GM13977 (cell line): Measurements from ENCODE around the gene URGCP.

Experiments
- DNase-seq: peaks from one replicate; pipeline ENCODE4 v3.0.0; 2012; ENCODE audit warnings: low spot score
- CTCF ChIP-seq: IDR thresholded peaks from 2 replicates; pipeline ENCODE4 v1.5.1; 2012; ENCODE audit warnings: mild to moderate bottlenecking, control low read depth; ENCODE audit not compliant: insufficient read depth; ENCODE audit errors: extremely low read depth, missing control alignments
- in situ Hi-C: fragments of 300-500 bp; cut with MboI; formaldehyde crosslinking; loops from one replicate; pipeline ENCODE4 v1.12.0; 2022; ENCODE audit warnings: low sequenced_read_pairs, low pct_unique_long_range_greater_than_20kb, mixed read lengths, inconsistent platforms; ENCODE audit not compliant: unreplicated experiment

The URGCP gene

GRCh38 chr7:43876241-43876640, 30.2 kb downstream of the URGCP start:
- DNase-seq: no peak
- in situ Hi-C loops: no loop called here
- no peak for TF ChIP-seq CTCF

- in situ Hi-C loops: no loop called here
- no peak for TF ChIP-seq CTCF
- DNase-seq: peak; percentile 4
Observed at GRCh38 chr7:43873300-43873699, 33.1 kb downstream of the URGCP start.

GRCh38 chr7:43872406-43873110, 33.8 kb downstream of the URGCP start:
- TF ChIP-seq CTCF: no peak
- in situ Hi-C loops: no loop called here
- peak; percentile 10 for DNase-seq

- in situ Hi-C loops: no loop called here
- TF ChIP-seq CTCF: no peak
- no peak for DNase-seq
Observed at GRCh38 chr7:43871064-43871463, 35.3 kb downstream of the URGCP start.

- no peak for DNase-seq
- no peak for TF ChIP-seq CTCF
- in situ Hi-C loops: no loop called here
Observed at GRCh38 chr7:43870316-43870715, 36.1 kb downstream of the URGCP start.

- no peak for DNase-seq
- in situ Hi-C loops: no loop called here
- no peak for TF ChIP-seq CTCF
Observed at GRCh38 chr7:43869867-43870240, 36.5 kb downstream of the URGCP start.
